Thyroid gland (tissue), 4 donors: ENCODE data around the gene RNASE8.

Experiments
- CTCF ChIP-seq, 6 experiments: fragments of 200-600 bp in 3 of 6; fragments of 450-650 bp in 3 of 6; sonication (generic) in 3 of 6; IDR thresholded peaks; one replicate each; pipeline ENCODE4 v1.5.1; 2016 to 2019; ENCODE audit warnings: antibody characterized with exemption in 6 of 6, mild to moderate bottlenecking in 2 of 6, inconsistent platforms in 1 of 6, moderate library complexity in 1 of 6
- POLR2A ChIP-seq, 2 donors: fragments of 450-650 bp; IDR thresholded peaks; one replicate each; pipeline ENCODE4 v1.6.1; 2017; ENCODE audit warnings: antibody characterized with exemption in 2 of 2, mild to moderate bottlenecking in 2 of 2, moderate library complexity in 1 of 2

DNA sequence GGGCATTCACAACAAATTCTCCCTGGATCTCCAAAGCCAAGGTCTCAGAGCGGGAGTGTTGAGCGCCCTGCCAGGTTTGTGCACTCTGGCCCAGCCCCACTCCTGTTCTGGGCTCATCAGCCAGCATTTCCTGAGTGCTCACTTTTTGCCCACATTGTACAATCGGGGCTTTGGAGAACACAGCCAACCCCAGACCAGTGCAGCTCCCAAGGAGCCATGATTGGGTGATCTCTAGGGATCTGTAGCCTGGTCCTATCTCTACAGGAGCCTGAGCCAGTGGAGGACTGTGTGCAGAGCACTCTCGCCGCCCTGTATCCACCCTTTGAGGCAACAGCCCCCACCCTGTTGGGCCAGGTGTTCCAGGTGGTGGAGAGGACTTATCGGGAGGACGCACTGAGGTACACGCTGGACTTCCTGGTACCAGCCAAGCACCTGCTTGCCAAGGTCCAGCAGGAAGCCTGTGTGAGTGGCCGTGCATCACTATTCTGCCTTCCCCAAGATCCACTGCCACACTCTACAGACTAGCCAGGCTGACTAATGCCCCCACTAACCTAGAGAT is 15.2 kb downstream of the RNASE8 start:
- TF ChIP-seq POLR2A (IDR thresholded peaks at IDR 0.05): no peak
- no peak for TF ChIP-seq CTCF (IDR thresholded peaks at IDR 0.05)
